Astrocyte of the cerebellum (primary cell): Measurements from ENCODE around the gene ZNF778.
"Not testable (repeated sequence)": the region's sequence is repeated elsewhere in the genome, so short reads cannot be mapped to it uniquely, and the experiment has no call there.

ENCODE experiments used
- DNase-seq: peaks from one replicate; pipeline ENCODE4 v3.0.0-alpha.2; 2011; ENCODE audit warnings: low read depth
- H3K4me3 ChIP-seq: 2 replicates; pipeline ENCODE4 v1.5.1; 2011; ENCODE audit warnings: mild to moderate bottlenecking, low read depth, low read length, moderate library complexity
- CTCF ChIP-seq: IDR thresholded peaks from 2 replicates; pipeline ENCODE4 v1.5.1; 2012; ENCODE audit warnings: low read length, low read depth, moderate library complexity, mild to moderate bottlenecking; ENCODE audit errors: missing control alignments
- in situ Hi-C: cut with HindIII; loops from 2 replicates; pipeline ENCODE4 v1.10.0; 2017; ENCODE audit warnings: low sequenced_read_pairs

Gene ZNF778

GRCh38 chr16:89242795-89243200 lies 25.3 kb downstream of the ZNF778 start:
- H3K4me3 ChIP-seq = no peak overlapping the region
- no peak for TF ChIP-seq CTCF
- DNase-seq = no peak
- in situ Hi-C loops = no loop called here

GRCh38 chr16:89243664-89244063 lies 26.2 kb downstream of the ZNF778 start:
- TF ChIP-seq CTCF = no peak
- in situ Hi-C loops = no loop called here
- H3K4me3 ChIP-seq = no peak overlapping the region
- no peak for DNase-seq

GRCh38 chr16:89244264-89244663 lies 26.8 kb downstream of the ZNF778 start:
- in situ Hi-C loops, DNase-seq, H3K4me3 ChIP-seq: not testable (repeated sequence)

GRCh38 chr16:89244754-89245153 lies 27.3 kb downstream of the ZNF778 start:
- in situ Hi-C loops = no loop called here
- H3K4me3 ChIP-seq = no peak overlapping the region
- no peak for DNase-seq
- no peak for TF ChIP-seq CTCF

- DNase-seq = no peak
- in situ Hi-C loops = no loop called here
- TF ChIP-seq CTCF = no peak
- peak overlapping the region; percentile 45 for H3K4me3 ChIP-seq
These were observed 28.9 kb downstream of the ZNF778 start for GRCh38 chr16:89246383-89246902.

- DNase-seq = peak; percentile 37
- no peak for TF ChIP-seq CTCF
- in situ Hi-C loops = no loop called here
- peak overlapping the region; percentile 45 for H3K4me3 ChIP-seq
These were observed 29.6 kb downstream of the ZNF778 start for GRCh38 chr16:89246903-89247733.

- peak overlapping the region; percentile 45 for H3K4me3 ChIP-seq
- DNase-seq, in situ Hi-C loops: not testable (repeated sequence)
These were observed 30.2 kb downstream of the ZNF778 start for GRCh38 chr16:89247734-89248075.
